GM12801 (cell line): ENCODE measurements around the gene SLC2A9.

ENCODE experiments used
- CTCF ChIP-seq: IDR thresholded peaks from one replicate; pipeline ENCODE4 v1.5.1; 2011; ENCODE audit warnings: control low read depth; ENCODE audit not compliant: insufficient read length; ENCODE audit errors: extremely low read depth

SLC2A9 gene

GRCh38 chr4:9977518-9978031, 43.7 kb downstream of the SLC2A9 start:
- TF ChIP-seq CTCF, result no peak

GRCh38 chr4:9976781-9977180, 44.5 kb downstream of the SLC2A9 start:
- no peak for TF ChIP-seq CTCF

GRCh38 chr4:9976293-9976692, 45.0 kb downstream of the SLC2A9 start:
- TF ChIP-seq CTCF, result no peak

- TF ChIP-seq CTCF, result no peak
Measured at GRCh38 chr4:9971711-9972110, 49.6 kb downstream of the SLC2A9 start.

- TF ChIP-seq CTCF, result no peak
Measured at GRCh38 chr4:9970399-9971011, 50.8 kb downstream of the SLC2A9 start.

- TF ChIP-seq CTCF, result no peak
Measured at GRCh38 chr4:9969526-9970398, 51.5 kb downstream of the SLC2A9 start.

- TF ChIP-seq CTCF, result no peak
Measured at GRCh38 chr4:9968472-9968871, 52.8 kb downstream of the SLC2A9 start.
